Natural killer cell (primary cell): ENCODE data around the gene ARMC9. TPM values are rescaled to one million over a fixed set of nuclear protein-coding genes. Genes with fewer than 3 reads are reported as not detected.
A peak's percentile ranks its signal among the peaks of the same experiment; 100 is the strongest.

Source experiments
- ATAC-seq, 3 donors: fragments of 150-1000 bp in 2 of 3; fragments of 200-7000 bp in 1 of 3; cut with Tn5 transposase; 1 replicate in 1 of 3; 2 replicates in 2 of 3; pipeline ENCODE4 v1.10.0; 2021; ENCODE audit warnings: mild to moderate bottlenecking in 2 of 3, moderate library complexity in 2 of 3
- DNase-seq, 2 donors: peaks; one replicate each; pipeline versions ENCODE4 v3.0.0 to v3.0.0-alpha.2; 2013 to 2021; ENCODE audit warnings: mixed read lengths in 1 of 2
- H3K27ac ChIP-seq: one replicate; pipeline ENCODE4 v1.5.1; 2013; ENCODE audit warnings: mild to moderate bottlenecking, low read length
- H3K27me3 ChIP-seq: one replicate; pipeline ENCODE4 v1.6.1; 2013; ENCODE audit warnings: low read length; ENCODE audit not compliant: control insufficient read depth, insufficient read depth
- H3K36me3 ChIP-seq: one replicate; pipeline ENCODE4 v1.6.1; 2013; ENCODE audit warnings: low read length; ENCODE audit not compliant: control insufficient read depth, insufficient read depth
- H3K4me1 ChIP-seq: one replicate; pipeline ENCODE4 v1.6.1; 2013; ENCODE audit warnings: low read length; ENCODE audit not compliant: control insufficient read depth, insufficient read depth
- H3K4me3 ChIP-seq: one replicate; pipeline ENCODE4 v1.5.1; 2013; ENCODE audit warnings: low read length
- H3K9me3 ChIP-seq: one replicate; pipeline ENCODE4 v1.6.1; 2013; ENCODE audit warnings: low read length; ENCODE audit not compliant: control insufficient read depth, insufficient read depth
- H3K27ac Mint-ChIP-seq, 2 donors: one replicate each; pipeline ENCODE4 v1.8.0; 2022; ENCODE audit warnings: mild to moderate bottlenecking in 2 of 2, mixed read lengths in 2 of 2, moderate library complexity in 1 of 2
- H3K27me3 Mint-ChIP-seq, 2 donors: one replicate each; pipeline ENCODE4 v1.8.0; 2022; ENCODE audit warnings: low read depth in 2 of 2, mixed read lengths in 2 of 2
- H3K36me3 Mint-ChIP-seq: one replicate; pipeline ENCODE4 v1.8.0; 2022; ENCODE audit warnings: mixed read lengths
- H3K4me1 Mint-ChIP-seq, 2 donors: one replicate each; pipeline ENCODE4 v1.8.0; 2022; ENCODE audit warnings: mixed read lengths in 2 of 2
- H3K4me3 Mint-ChIP-seq: one replicate; pipeline ENCODE4 v1.8.0; 2022; ENCODE audit warnings: mild to moderate bottlenecking, moderate library complexity, mixed read lengths
- H3K9me3 Mint-ChIP-seq, 2 donors: one replicate each; pipeline ENCODE4 v1.8.0; 2022; ENCODE audit warnings: mixed read lengths in 2 of 2
- WGBS: methylation state at CpG from one replicate; pipeline ENCODE4 v1.1.7; 2013; ENCODE audit warnings: missing lambda C conversion rate; ENCODE audit not compliant: insufficient coverage; 5-methylcytosine and 5-hydroxymethylcytosine counted together
- intact Hi-C: fragments of 100-400 bp; cut with micrococcal nuclease; formaldehyde crosslinking; loops from one replicate; pipeline ENCODE4 v1.14.2; 2022
- total RNA-seq, 4 donors: library from RNA; stranded (reverse); fragments of 120-200 nt in 1 of 4; gene quantifications; one replicate each; pipeline versions ENCODE4 v1.2.3 to v1.2.4, GENCODE V29; 2013 to 2022
- TF ChIP-seq, protein P1 (sequence below): fragments of 200-600 bp; IDR thresholded peaks from one replicate; pipeline ENCODE4 v1.8.0; 2022; ENCODE audit warnings: antibody characterized with exemption

ARMC9 gene
- total RNA-seq, 3 donors from 2014 or later (not counting 1 experiment from before 2014, with no cell fraction given), result 1.2 to 2.3 (median 2.0) TPM

DNA sequence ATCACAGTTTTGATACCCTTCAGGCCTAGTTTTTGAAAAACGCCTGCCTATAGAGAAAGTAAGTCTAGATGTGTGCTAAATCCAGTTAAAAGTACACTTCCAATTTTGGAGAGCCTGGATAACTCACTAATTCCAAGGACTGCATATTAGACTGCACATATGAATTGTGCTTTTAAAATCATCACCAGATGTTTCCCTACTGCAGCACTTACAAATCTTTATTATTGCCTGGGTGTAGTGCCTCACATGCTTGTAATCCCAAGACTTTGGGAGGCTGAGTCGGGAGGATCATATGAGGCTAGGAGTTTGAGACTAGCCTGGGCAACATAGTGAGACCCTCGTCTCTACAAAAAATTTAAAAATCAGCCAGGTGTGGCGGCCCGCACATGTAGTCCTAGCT lies 37.7 kb upstream of the ARMC9 start:
- Histone ChIP-seq H3K27ac (no peak overlapping the region), H3K36me3 (peaks cover 28% of the 10 kb centered on the region), H3K9me3 (no peaks in the 10 kb centered on the region), H3K27me3 (no peaks in the 10 kb centered on the region), H3K4me3 (no peak overlapping the region), H3K4me1 (peaks cover 4% of the 10 kb centered on the region)
- TF ChIP-seq, protein P1, sequence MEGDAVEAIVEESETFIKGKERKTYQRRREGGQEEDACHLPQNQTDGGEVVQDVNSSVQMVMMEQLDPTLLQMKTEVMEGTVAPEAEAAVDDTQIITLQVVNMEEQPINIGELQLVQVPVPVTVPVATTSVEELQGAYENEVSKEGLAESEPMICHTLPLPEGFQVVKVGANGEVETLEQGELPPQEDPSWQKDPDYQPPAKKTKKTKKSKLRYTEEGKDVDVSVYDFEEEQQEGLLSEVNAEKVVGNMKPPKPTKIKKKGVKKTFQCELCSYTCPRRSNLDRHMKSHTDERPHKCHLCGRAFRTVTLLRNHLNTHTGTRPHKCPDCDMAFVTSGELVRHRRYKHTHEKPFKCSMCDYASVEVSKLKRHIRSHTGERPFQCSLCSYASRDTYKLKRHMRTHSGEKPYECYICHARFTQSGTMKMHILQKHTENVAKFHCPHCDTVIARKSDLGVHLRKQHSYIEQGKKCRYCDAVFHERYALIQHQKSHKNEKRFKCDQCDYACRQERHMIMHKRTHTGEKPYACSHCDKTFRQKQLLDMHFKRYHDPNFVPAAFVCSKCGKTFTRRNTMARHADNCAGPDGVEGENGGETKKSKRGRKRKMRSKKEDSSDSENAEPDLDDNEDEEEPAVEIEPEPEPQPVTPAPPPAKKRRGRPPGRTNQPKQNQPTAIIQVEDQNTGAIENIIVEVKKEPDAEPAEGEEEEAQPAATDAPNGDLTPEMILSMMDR, result no peak
- H3K4me3 Mint-ChIP-seq, result no peak overlapping the region
- no peak for DNase-seq
- H3K27ac Mint-ChIP-seq, result no peak overlapping the region
- ATAC-seq, result no peak
- 98% methylated on average over 5 of the region's 5 CpGs for WGBS
- intact Hi-C loops, result no loop called here
- H3K9me3 Mint-ChIP-seq, result no peaks in the 10 kb centered on the region
- no peaks in the 10 kb centered on the region for H3K36me3 Mint-ChIP-seq
- no peaks in the 10 kb centered on the region for H3K4me1 Mint-ChIP-seq
- no peaks in the 10 kb centered on the region for H3K27me3 Mint-ChIP-seq

DNA sequence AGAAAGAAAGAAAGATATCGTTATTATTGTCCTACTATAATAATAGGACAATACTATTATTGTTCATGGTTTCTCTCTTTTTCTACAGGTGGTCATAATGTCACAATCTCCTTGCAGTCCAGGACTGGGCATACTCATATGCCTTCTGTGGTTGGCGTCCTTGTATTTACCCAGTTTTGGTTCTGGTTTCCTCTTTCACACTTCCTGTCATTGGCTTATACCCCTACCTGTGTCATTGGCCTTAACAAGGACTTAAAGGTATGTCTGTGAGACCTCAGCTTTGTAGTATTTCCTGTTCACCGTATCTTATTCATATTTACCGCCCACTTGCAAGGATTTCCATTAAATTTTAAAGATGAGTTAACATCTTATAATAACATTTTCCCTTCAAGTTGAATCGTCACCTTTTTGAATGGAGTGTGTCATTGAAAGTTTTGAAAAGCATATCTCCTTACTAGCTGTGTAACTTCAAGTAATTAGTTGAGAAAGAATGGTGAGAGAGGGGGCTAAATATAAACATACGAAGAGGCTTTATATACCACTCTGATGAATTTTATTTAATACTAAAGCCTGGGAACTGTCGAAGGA lies 37.1 kb upstream of the ARMC9 start:
- Histone ChIP-seq H3K27me3 (no peaks in the 10 kb centered on the region), H3K36me3 (peaks cover 32% of the 10 kb centered on the region), H3K9me3 (no peaks in the 10 kb centered on the region), H3K4me3 (no peak overlapping the region), H3K4me1 (peaks cover 4% of the 10 kb centered on the region), H3K27ac (no peak overlapping the region)
- TF ChIP-seq, protein P1, result no peak
- peaks cover 2% of the 10 kb centered on the region for H3K36me3 Mint-ChIP-seq
- WGBS, result 42% methylated on average over 3 of the region's 7 CpGs
- H3K4me3 Mint-ChIP-seq, result no peak overlapping the region
- no peaks in the 10 kb centered on the region for H3K4me1 Mint-ChIP-seq
- intact Hi-C loops, result no loop called here
- no peaks in the 10 kb centered on the region for H3K9me3 Mint-ChIP-seq
- no peaks in the 10 kb centered on the region for H3K27me3 Mint-ChIP-seq
- H3K27ac Mint-ChIP-seq, result peak overlapping the region in 1 of 2 donors; percentile 31
- ATAC-seq (no peak), DNase-seq (peak in 1 of 2 donors; percentile 6)

DNA sequence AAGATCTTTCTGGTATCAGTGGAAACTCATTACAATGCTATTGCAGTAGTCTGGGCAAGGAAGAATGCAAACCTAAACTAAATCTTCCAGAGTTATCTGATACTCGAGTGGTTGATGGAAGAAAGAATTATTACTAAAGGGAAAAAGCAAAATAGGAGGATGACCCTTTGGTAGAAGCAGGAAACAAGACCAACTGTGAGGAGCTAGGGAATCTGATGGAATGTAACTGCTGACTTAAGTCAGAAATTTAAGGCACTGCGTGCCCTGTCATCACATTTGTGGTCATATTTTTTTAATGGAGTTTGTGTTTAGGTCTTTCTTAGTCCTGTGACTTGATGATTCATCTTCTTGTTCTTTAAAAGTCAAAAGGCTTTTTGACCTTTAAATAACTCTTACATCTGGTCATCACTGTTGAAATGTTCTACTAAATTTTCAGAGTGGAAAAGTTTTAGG lies 36.5 kb upstream of the ARMC9 start:
- Mint-ChIP-seq H3K9me3 (no peaks in the 10 kb centered on the region), H3K27me3 (no peaks in the 10 kb centered on the region), H3K27ac (peak overlapping the region in 1 of 2 donors; percentile 31), H3K4me3 (no peak overlapping the region), H3K36me3 (peaks cover 8% of the 10 kb centered on the region), H3K4me1 (no peaks in the 10 kb centered on the region)
- H3K36me3 ChIP-seq, result peaks cover 37% of the 10 kb centered on the region
- H3K4me3 ChIP-seq, result no peak overlapping the region
- TF ChIP-seq, protein P1, result no peak
- no peak for ATAC-seq
- intact Hi-C loops, result no loop called here
- peaks cover 4% of the 10 kb centered on the region for H3K4me1 ChIP-seq
- 96% methylated on average over 2 of the region's 2 CpGs for WGBS
- DNase-seq, result no peak
- H3K27me3 ChIP-seq, result no peaks in the 10 kb centered on the region
- H3K27ac ChIP-seq, result no peak overlapping the region
- H3K9me3 ChIP-seq, result no peaks in the 10 kb centered on the region

DNA sequence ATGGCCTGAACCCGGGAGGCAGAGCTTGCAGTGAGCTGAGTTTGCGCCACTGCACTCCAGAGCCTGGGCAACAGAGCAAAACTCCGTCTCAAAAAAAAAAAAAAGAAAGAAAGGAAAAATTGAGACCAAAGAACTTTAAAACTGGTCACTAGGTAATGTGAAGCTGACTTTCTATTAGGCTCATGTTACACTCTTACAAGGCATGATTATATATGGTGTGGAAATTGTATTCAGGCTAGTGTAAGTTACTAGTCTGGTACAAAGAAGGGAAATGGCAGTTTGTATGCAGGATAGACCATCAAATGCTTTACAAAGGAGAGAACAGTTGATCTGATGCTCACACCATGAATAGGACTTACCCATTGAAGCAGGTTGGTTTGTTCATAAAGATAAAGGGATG lies 35.4 kb upstream of the ARMC9 start:
- H3K36me3 ChIP-seq, result peaks cover 45% of the 10 kb centered on the region
- Mint-ChIP-seq H3K9me3 (no peaks in the 10 kb centered on the region), H3K27me3 (no peaks in the 10 kb centered on the region), H3K27ac (no peak overlapping the region), H3K36me3 (peaks cover 19% of the 10 kb centered on the region), H3K4me3 (no peak overlapping the region), H3K4me1 (no peaks in the 10 kb centered on the region)
- H3K27ac ChIP-seq, result no peak overlapping the region
- TF ChIP-seq, protein P1, result no peak
- intact Hi-C loops, result no loop called here
- no peak for DNase-seq
- no peaks in the 10 kb centered on the region for H3K27me3 ChIP-seq
- ATAC-seq, result no peak
- H3K9me3 ChIP-seq, result no peaks in the 10 kb centered on the region
- peaks cover 4% of the 10 kb centered on the region for H3K4me1 ChIP-seq
- 98% methylated on average over 3 of the region's 3 CpGs for WGBS
- no peak overlapping the region for H3K4me3 ChIP-seq
